Mucosa of descending colon (tissue), 3 donors: ENCODE measurements around the gene RANBP6. TPM values are rescaled to one million over a fixed set of nuclear protein-coding genes. Genes with fewer than 3 reads are reported as not detected.

Source experiments
- ATAC-seq: fragments of 200-7000 bp; cut with Tn5 transposase; one replicate; pipeline ENCODE4 v1.9.1; 2020; ENCODE audit warnings: mild to moderate bottlenecking, moderate library complexity
- DNase-seq, 3 donors: peaks; one replicate each; pipeline ENCODE4 v3.0.0-alpha.2; 2020
- H3K36me3 ChIP-seq: fragments of 200-600 bp; one replicate; pipeline ENCODE4 v1.8.0; 2021; ENCODE audit warnings: low read depth, mild to moderate bottlenecking
- H3K4me1 ChIP-seq: fragments of 200-600 bp; one replicate; pipeline ENCODE4 v1.8.0; 2021; ENCODE audit warnings: low read depth, mild to moderate bottlenecking
- H3K4me3 ChIP-seq: fragments of 200-600 bp; one replicate; pipeline ENCODE4 v1.8.0; 2021; ENCODE audit warnings: mild to moderate bottlenecking
- H3K9me3 ChIP-seq: fragments of 200-600 bp; one replicate; pipeline ENCODE4 v1.8.0; 2021; ENCODE audit warnings: mild to moderate bottlenecking
- CTCF ChIP-seq: fragments of 200-600 bp; IDR thresholded peaks from one replicate; pipeline ENCODE4 v1.8.0; 2022; ENCODE audit warnings: antibody characterized with exemption, mild to moderate bottlenecking
- intact Hi-C, 2 donors: fragments of 100-400 bp; cut with DNase I in 1 of 2; cut with micrococcal nuclease in 1 of 2; formaldehyde crosslinking; loops; one replicate each; pipeline versions ENCODE4 v1.11.0 to v1.11.1; 2022; cut with DNase I, micrococcal nuclease
- total RNA-seq, 3 donors: library from RNA; stranded (reverse); fragmentation: NEBNext Ultra II Directional in 2 of 3; extraction: Animal tissue kit (Norgen Biotek cat#: 25700) in 2 of 3; gene quantifications; one replicate each; pipeline versions ENCODE4 v1.2.1 to v1.2.4, GENCODE V29; 2021 to 2023
- donor health status: DM: no; HTN: no; CAD: no; lungs with moderate emphysema.
- donor health status: DM: no; HTN: no; CAD: no.
- donor health status: DM: no; HTN: yes; CAD: no.

Gene RANBP6
- total RNA-seq, 3 donors from 2014 or later = 7.9 to 13.1 (median 9.8) TPM

GRCh38 chr9:6007058-6007769, 8.2 kb downstream of the RANBP6 start:
- ATAC-seq (peak; percentile 85), DNase-seq (peak; percentile 95 to 97 (median 97))
- TF ChIP-seq CTCF = no peak
- Histone ChIP-seq H3K4me1 (peaks cover 15% of the 10 kb centered on the region), H3K9me3 (no peaks in the 10 kb centered on the region), H3K4me3 (peak overlapping the region; percentile 80), H3K36me3 (no peaks in the 10 kb centered on the region)
- intact Hi-C loops = no loop called here

GRCh38 chr9:6006749-6007057, 8.7 kb downstream of the RANBP6 start:
- H3K4me1 ChIP-seq = peaks cover 14% of the 10 kb centered on the region
- intact Hi-C loops = no loop called here
- no peaks in the 10 kb centered on the region for H3K9me3 ChIP-seq
- no peaks in the 10 kb centered on the region for H3K36me3 ChIP-seq
- ATAC-seq = no peak
- no peak for TF ChIP-seq CTCF
- H3K4me3 ChIP-seq = no peak overlapping the region
- DNase-seq = no peak

GRCh38 chr9:6000955-6001354, 14.5 kb downstream of the RANBP6 start:
- H3K9me3 ChIP-seq = no peaks in the 10 kb centered on the region
- intact Hi-C loops = no loop called here
- ATAC-seq (no peak), DNase-seq (no peak)
- H3K4me3 ChIP-seq = no peak overlapping the region
- peaks cover 6% of the 10 kb centered on the region for H3K4me1 ChIP-seq
- no peaks in the 10 kb centered on the region for H3K36me3 ChIP-seq
- no peak for TF ChIP-seq CTCF

- H3K36me3 ChIP-seq = no peaks in the 10 kb centered on the region
- H3K4me1 ChIP-seq = no peaks in the 10 kb centered on the region
- intact Hi-C loops = no loop called here
- H3K4me3 ChIP-seq = no peak overlapping the region
- no peaks in the 10 kb centered on the region for H3K9me3 ChIP-seq
- ATAC-seq = no peak
- no peak for TF ChIP-seq CTCF
- DNase-seq = no peak
Measured at GRCh38 chr9:5999443-6000101, 15.9 kb downstream of the RANBP6 start.

- Histone ChIP-seq H3K4me1 (no peaks in the 10 kb centered on the region), H3K4me3 (no peak overlapping the region), H3K36me3 (no peaks in the 10 kb centered on the region), H3K9me3 (no peaks in the 10 kb centered on the region)
- DNase-seq = no peak
- intact Hi-C loops = no loop called here
- no peak for ATAC-seq
- no peak for TF ChIP-seq CTCF
Measured at GRCh38 chr9:5994493-5994892, 20.9 kb downstream of the RANBP6 start.
